ENCODE results near the gene HDDC3. TPM values are rescaled to one million over a fixed set of nuclear protein-coding genes. Genes with fewer than 3 reads are reported as not detected.
A peak's percentile ranks its signal among the peaks of the same experiment; 100 is the strongest.

HDDC3 gene
- total and polyA plus RNA-seq, 5 donors from 2014 or later = 15.6 to 36.2 (median 30.8) TPM

GRCh38 chr15:90916461-90916860 lies 15.9 kb downstream of the HDDC3 start:
- Histone ChIP-seq H3K4me3 (ENCODE audit: low read depth, low read length) (no peak overlapping the region), H3K4me1 (ENCODE audit: control insufficient read depth, insufficient read depth, low read length, poor library complexity, severe bottlenecking) (no peaks in the 10 kb centered on the region), H3K9me3 (ENCODE audit: control insufficient read depth in 2 of 2, low read length in 2 of 2) (no peaks in the 10 kb centered on the region), H3K27me3 (ENCODE audit: control insufficient read depth, insufficient read depth, low read length) (no peaks in the 10 kb centered on the region), H3K36me3 (ENCODE audit: control insufficient read depth, insufficient read depth, low read length) (peaks cover 87% of the 10 kb centered on the region), H3K27ac (ENCODE audit: insufficient read depth, low read length, poor library complexity, severe bottlenecking) (no peak overlapping the region)
- Mint-ChIP-seq H3K27ac (no peak overlapping the region), H3K4me3 (no peak overlapping the region), H3K27me3 (no peaks in the 10 kb centered on the region), H3K4me1 (peaks cover 0 to 2% (median 0%) of the 10 kb centered on the region in 4 donors), H3K36me3 (peaks cover 66% of the 10 kb centered on the region), H3K9me3 (peaks cover 0 to 2% (median 0%) of the 10 kb centered on the region in 7 donors)
- no peak for ATAC-seq (ENCODE audit: low read depth in 2 of 2)
- DNase-seq = no peak

GRCh38 chr15:90915808-90916440 lies 16.4 kb downstream of the HDDC3 start:
- Histone ChIP-seq H3K27ac (ENCODE audit: insufficient read depth, low read length, poor library complexity, severe bottlenecking) (no peak overlapping the region), H3K27me3 (ENCODE audit: control insufficient read depth, insufficient read depth, low read length) (no peaks in the 10 kb centered on the region), H3K4me1 (ENCODE audit: control insufficient read depth, insufficient read depth, low read length, poor library complexity, severe bottlenecking) (no peaks in the 10 kb centered on the region), H3K9me3 (ENCODE audit: control insufficient read depth in 2 of 2, low read length in 2 of 2) (no peaks in the 10 kb centered on the region), H3K36me3 (ENCODE audit: control insufficient read depth, insufficient read depth, low read length) (peaks cover 87% of the 10 kb centered on the region), H3K4me3 (ENCODE audit: low read depth, low read length) (no peak overlapping the region)
- DNase-seq (no peak), ATAC-seq (ENCODE audit: low read depth in 2 of 2) (peak; percentile 18 to 30)
- no peak overlapping the region for H3K27ac Mint-ChIP-seq
- peaks cover 0 to 2% (median 0%) of the 10 kb centered on the region in 7 donors for H3K9me3 Mint-ChIP-seq
- peaks cover 62% of the 10 kb centered on the region for H3K36me3 Mint-ChIP-seq
- H3K27me3 Mint-ChIP-seq = no peaks in the 10 kb centered on the region
- H3K4me3 Mint-ChIP-seq = no peak overlapping the region
- H3K4me1 Mint-ChIP-seq = peaks cover 0 to 2% (median 0%) of the 10 kb centered on the region in 4 donors

GRCh38 chr15:90915216-90915807 lies 17.0 kb downstream of the HDDC3 start:
- Histone ChIP-seq H3K9me3 (ENCODE audit: control insufficient read depth in 2 of 2, low read length in 2 of 2) (no peaks in the 10 kb centered on the region), H3K27ac (ENCODE audit: insufficient read depth, low read length, poor library complexity, severe bottlenecking) (no peak overlapping the region), H3K36me3 (ENCODE audit: control insufficient read depth, insufficient read depth, low read length) (peaks cover 86% of the 10 kb centered on the region), H3K4me3 (ENCODE audit: low read depth, low read length) (no peak overlapping the region), H3K27me3 (ENCODE audit: control insufficient read depth, insufficient read depth, low read length) (no peaks in the 10 kb centered on the region), H3K4me1 (ENCODE audit: control insufficient read depth, insufficient read depth, low read length, poor library complexity, severe bottlenecking) (no peaks in the 10 kb centered on the region)
- Mint-ChIP-seq H3K36me3 (peaks cover 55% of the 10 kb centered on the region), H3K4me3 (no peak overlapping the region), H3K27ac (no peak overlapping the region), H3K9me3 (peaks cover 0 to 2% (median 0%) of the 10 kb centered on the region in 7 donors), H3K27me3 (no peaks in the 10 kb centered on the region), H3K4me1 (peaks cover 0 to 2% (median 0%) of the 10 kb centered on the region in 4 donors)
- ATAC-seq (ENCODE audit: low read depth in 2 of 2) (no peak), DNase-seq (no peak)

GRCh38 chr15:90914305-90915080 lies 17.9 kb downstream of the HDDC3 start:
- Mint-ChIP-seq H3K36me3 (peaks cover 47% of the 10 kb centered on the region), H3K9me3 (peaks cover 0 to 2% (median 0%) of the 10 kb centered on the region in 7 donors), H3K27me3 (no peaks in the 10 kb centered on the region), H3K4me1 (peaks cover 0 to 2% (median 0%) of the 10 kb centered on the region in 4 donors), H3K27ac (no peak overlapping the region), H3K4me3 (no peak overlapping the region)
- Histone ChIP-seq H3K36me3 (ENCODE audit: control insufficient read depth, insufficient read depth, low read length) (peaks cover 84% of the 10 kb centered on the region), H3K4me3 (ENCODE audit: low read depth, low read length) (no peak overlapping the region), H3K4me1 (ENCODE audit: control insufficient read depth, insufficient read depth, low read length, poor library complexity, severe bottlenecking) (no peaks in the 10 kb centered on the region), H3K27ac (ENCODE audit: insufficient read depth, low read length, poor library complexity, severe bottlenecking) (no peak overlapping the region), H3K27me3 (ENCODE audit: control insufficient read depth, insufficient read depth, low read length) (no peaks in the 10 kb centered on the region), H3K9me3 (ENCODE audit: control insufficient read depth in 2 of 2, low read length in 2 of 2) (no peaks in the 10 kb centered on the region)
- DNase-seq = no peak
- no peak for ATAC-seq (ENCODE audit: low read depth in 2 of 2)

- no peak for DNase-seq
- no peaks in the 10 kb centered on the region for H3K9me3 ChIP-seq (ENCODE audit: control insufficient read depth in 2 of 2, low read length in 2 of 2)
- Mint-ChIP-seq H3K27me3 (no peaks in the 10 kb centered on the region), H3K9me3 (peaks cover 0 to 2% (median 0%) of the 10 kb centered on the region in 7 donors), H3K4me1 (peaks cover 0 to 2% (median 0%) of the 10 kb centered on the region in 4 donors), H3K27ac (peak overlapping the region in 1 of 3 donors; percentile 11), H3K36me3 (peaks cover 42% of the 10 kb centered on the region), H3K4me3 (no peak overlapping the region)
- ATAC-seq (ENCODE audit: low read depth in 2 of 2) = no peak
- H3K4me3 ChIP-seq (ENCODE audit: low read depth, low read length) = no peak overlapping the region
- no peaks in the 10 kb centered on the region for H3K4me1 ChIP-seq (ENCODE audit: control insufficient read depth, insufficient read depth, low read length, poor library complexity, severe bottlenecking)
- H3K36me3 ChIP-seq (ENCODE audit: control insufficient read depth, insufficient read depth, low read length) = peaks cover 83% of the 10 kb centered on the region
- no peaks in the 10 kb centered on the region for H3K27me3 ChIP-seq (ENCODE audit: control insufficient read depth, insufficient read depth, low read length)
- no peak overlapping the region for H3K27ac ChIP-seq (ENCODE audit: insufficient read depth, low read length, poor library complexity, severe bottlenecking)
Measured at GRCh38 chr15:90913398-90913944, 18.9 kb downstream of the HDDC3 start.

GRCh38 chr15:90912770-90913075 lies 19.6 kb downstream of the HDDC3 start:
- no peaks in the 10 kb centered on the region for H3K27me3 Mint-ChIP-seq
- H3K27ac Mint-ChIP-seq = peak overlapping the region in 1 of 3 donors; percentile 38
- H3K4me3 Mint-ChIP-seq = no peak overlapping the region
- H3K36me3 Mint-ChIP-seq = peaks cover 39% of the 10 kb centered on the region
- H3K4me1 Mint-ChIP-seq = peaks cover 0 to 2% (median 0%) of the 10 kb centered on the region in 4 donors
- ATAC-seq (ENCODE audit: low read depth in 2 of 2) = no peak
- Histone ChIP-seq H3K4me3 (ENCODE audit: low read depth, low read length) (no peak overlapping the region), H3K27me3 (ENCODE audit: control insufficient read depth, insufficient read depth, low read length) (no peaks in the 10 kb centered on the region), H3K4me1 (ENCODE audit: control insufficient read depth, insufficient read depth, low read length, poor library complexity, severe bottlenecking) (no peaks in the 10 kb centered on the region), H3K9me3 (ENCODE audit: control insufficient read depth in 2 of 2, low read length in 2 of 2) (no peaks in the 10 kb centered on the region), H3K27ac (ENCODE audit: insufficient read depth, low read length, poor library complexity, severe bottlenecking) (no peak overlapping the region), H3K36me3 (ENCODE audit: control insufficient read depth, insufficient read depth, low read length) (peaks cover 82% of the 10 kb centered on the region)
- H3K9me3 Mint-ChIP-seq = peaks cover 0 to 2% (median 0%) of the 10 kb centered on the region in 7 donors
- no peak for DNase-seq

- H3K4me3 ChIP-seq (ENCODE audit: low read depth, low read length) = no peak overlapping the region
- no peaks in the 10 kb centered on the region for H3K4me1 ChIP-seq (ENCODE audit: control insufficient read depth, insufficient read depth, low read length, poor library complexity, severe bottlenecking)
- H3K36me3 ChIP-seq (ENCODE audit: control insufficient read depth, insufficient read depth, low read length) = peaks cover 83% of the 10 kb centered on the region
- no peak overlapping the region for H3K27ac ChIP-seq (ENCODE audit: insufficient read depth, low read length, poor library complexity, severe bottlenecking)
- no peak for ATAC-seq (ENCODE audit: low read depth in 2 of 2)
- Mint-ChIP-seq H3K27me3 (no peaks in the 10 kb centered on the region), H3K4me3 (no peak overlapping the region), H3K9me3 (no peaks in the 10 kb centered on the region), H3K27ac (no peak overlapping the region), H3K4me1 (peaks cover 0 to 2% (median 0%) of the 10 kb centered on the region in 4 donors), H3K36me3 (peaks cover 39% of the 10 kb centered on the region)
- no peaks in the 10 kb centered on the region for H3K9me3 ChIP-seq (ENCODE audit: control insufficient read depth in 2 of 2, low read length in 2 of 2)
- no peak for DNase-seq
- no peaks in the 10 kb centered on the region for H3K27me3 ChIP-seq (ENCODE audit: control insufficient read depth, insufficient read depth, low read length)
Measured at GRCh38 chr15:90911906-90912769, 20.2 kb downstream of the HDDC3 start.
